A549 treated with DMSO at 1 μM for 4 hours (cell line): ENCODE measurements around the gene CFAP68. TPM values are rescaled to one million over a fixed set of nuclear protein-coding genes. Genes with fewer than 3 reads are reported as not detected.

Experiments used
- total RNA-seq: library from RNA; stranded (reverse); fragments of 200-300 nt; extraction: Qiagen RNA extraction; gene quantifications from 5 replicates; pipeline ENCODE4 v1.2.3, GENCODE V29; 2022; ENCODE audit warnings: low read depth

The CFAP68 gene
- total RNA-seq = 27.8 to 33.1 TPM (median 30.7 TPM) in 5 replicates

DNA sequence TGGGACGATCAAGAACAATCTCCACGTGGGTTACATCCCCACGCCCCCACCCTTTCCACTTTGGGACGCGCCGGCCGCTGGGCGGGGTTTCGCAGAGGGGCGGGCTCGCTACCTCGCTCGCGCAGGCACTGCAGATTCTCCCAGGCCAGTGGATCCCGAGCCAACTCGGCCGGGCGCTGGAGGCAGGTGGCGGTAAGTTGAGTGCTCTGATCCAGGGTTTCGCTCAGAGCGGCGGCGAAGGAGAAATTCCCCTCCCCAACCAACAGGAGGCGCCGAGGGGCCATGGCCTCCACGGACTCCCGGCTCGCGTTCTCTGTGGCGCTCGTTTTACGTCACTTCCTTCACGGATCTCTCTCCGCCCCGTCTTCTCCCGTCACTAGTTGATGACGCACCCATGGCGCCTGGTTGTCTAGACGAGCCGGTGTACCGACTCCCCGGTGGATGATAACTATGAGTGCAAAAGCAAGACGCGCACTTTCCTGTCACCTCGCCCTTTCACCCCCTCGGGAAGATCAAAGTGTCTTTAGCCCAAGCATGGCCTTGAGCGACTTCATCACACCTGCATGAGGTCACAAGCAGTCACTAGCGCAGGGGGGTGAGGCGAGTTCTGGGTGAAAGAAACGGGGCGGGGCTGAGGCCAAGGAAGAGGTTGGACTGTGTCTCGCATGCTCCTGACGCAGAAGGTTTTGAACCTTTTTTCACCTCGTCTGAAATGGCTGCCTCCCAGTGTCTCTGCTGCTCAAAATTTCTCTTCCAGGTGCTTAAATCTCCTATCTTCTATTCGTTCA, at the start of gene CFAP68, which contains the start of gene FDXACB1:
Gene CFAP68 (plus strand): TSS at position 693 of the 788 bp plus-strand sequence. CDS start 20 bp downstream, at position 713.
Gene FDXACB1 (minus strand): TSS at position 317 of the 788 bp plus-strand sequence. CDS start 33 bp downstream, at position 284.

GRCh38 chr11:111870886-111871692, 8.3 kb upstream of the CFAP68 start, which contains the start of gene ALG9:
Gene ALG9 (minus strand): TSS chr11:111871581. CDS start chr11:111871482, 99 bp downstream.

GRCh38 chr11:111911563-111912401, 32.4 kb downstream of the CFAP68 start, which contains the start of gene CRYAB:
Gene CRYAB (minus strand): TSS chr11:111911770. CDS start chr11:111911724, 46 bp downstream.

GRCh38 chr11:111912535-111912934, 33.2 kb downstream of the CFAP68 start, which contains the start of gene HSPB2:
Gene HSPB2 (plus strand): TSS chr11:111912734. CDS start chr11:111912830, 96 bp downstream.

GRCh38 chr11:111918390-111919256, 39.3 kb downstream of the CFAP68 start, which contains the start of gene C11orf52:
Gene C11orf52 (plus strand): TSS chr11:111918913. CDS start chr11:111918973, 60 bp downstream.

Other genes starting within 250 kb of the CFAP68 start
- gene PPP2R1B, start 113.2 kb upstream of the CFAP68 start, total RNA-seq = 15.5 to 19.7 TPM (median 18.3 TPM) in 5 replicates
- 18.1 to 21.6 TPM (median 19.7 TPM) in 5 replicates for gene ALG9, start 8.0 kb upstream of the CFAP68 start, total RNA-seq
- 1.7 to 2.1 TPM (median 1.9 TPM) in 5 replicates for gene FDXACB1, start 376 bp upstream of the CFAP68 start, total RNA-seq
- 4.2 to 9.8 TPM (median 4.4 TPM) in 5 replicates for gene CRYAB, start 32.2 kb downstream of the CFAP68 start, total RNA-seq
- gene HSPB2, start 33.2 kb downstream of the CFAP68 start, total RNA-seq = not detected in 5 replicates
- gene C11orf52, start 39.4 kb downstream of the CFAP68 start, total RNA-seq = not detected in 5 replicates
- gene DIXDC1, start 57.8 kb downstream of the CFAP68 start, total RNA-seq = 3.7 to 5.9 TPM (median 4.7 TPM) in 5 replicates
- gene DLAT, start 145.9 kb downstream of the CFAP68 start, total RNA-seq = 26.7 to 32.3 TPM (median 31.4 TPM) in 5 replicates
- 0.58 to 1.7 TPM (median 0.99 TPM) in 5 replicates for gene PIH1D2, start 194.5 kb downstream of the CFAP68 start, total RNA-seq
- 13.1 to 18.1 TPM (median 14.6 TPM) in 5 replicates for gene NKAPD1, start 194.8 kb downstream of the CFAP68 start, total RNA-seq
- gene TIMM8B, start 207.2 kb downstream of the CFAP68 start, total RNA-seq = 67.6 to 72.3 TPM (median 69.6 TPM) in 5 replicates
- 69.4 to 72.2 TPM (median 71.2 TPM) in 5 replicates for gene SDHD, start 207.3 kb downstream of the CFAP68 start, total RNA-seq